Mammary epithelial cell (primary cell): ENCODE measurements around the gene KCNN1.

Experiments used
- CTCF ChIP-seq, 2 donors: IDR thresholded peaks in 1 of 2; conservative IDR thresholded peaks in 1 of 2; 2 replicates each; pipeline ENCODE4 v1.5.1; 2011 to 2012; ENCODE audit warnings: inconsistent platforms in 2 of 2, low read length in 2 of 2, mild to moderate bottlenecking in 2 of 2, control low read depth in 1 of 2, low read depth in 1 of 2; ENCODE audit not compliant: insufficient read depth in 1 of 2; ENCODE audit errors: extremely low read depth in 1 of 2
- EZH2 ChIP-seq: IDR thresholded peaks from 2 replicates; pipeline ENCODE4 v1.6.1; 2012; ENCODE audit warnings: low read length, inconsistent platforms, borderline replicate concordance

- TF ChIP-seq CTCF (conservative IDR thresholded peaks at IDR 0.05 in 1 of 2, IDR thresholded peaks at IDR 0.05 in 1 of 2; ENCODE audit: extremely low read depth in 1 of 2, insufficient read depth in 1 of 2, low read depth in 1 of 2, low read length in 2 of 2) (no peak), EZH2 (no peak)
Measured at GRCh38 chr19:17954401-17954800, 12.5 kb upstream of the KCNN1 start.
